Activated CD8-positive, alpha-beta memory T cell treated with anti-CD3 and anti-CD28 coated beads for 36 hours (primary cell): ENCODE results near the gene ZGPAT. TPM values are rescaled to one million over a fixed set of nuclear protein-coding genes. Genes with fewer than 3 reads are reported as not detected.

ENCODE experiments used
- CTCF ChIA-PET: fragments of 350-600 bp; sonication (Branson Sonifier 250); formaldehyde crosslinking; loops from one replicate; lab custom pipeline; 2021; ENCODE audit warnings: antibody characterized with exemption; lab: Charles Lee
- POLR2A ChIA-PET: fragments of 350-600 bp; sonication (Branson Sonifier 250); formaldehyde crosslinking; loops from one replicate; lab custom pipeline; 2021; ENCODE audit warnings: antibody characterized with exemption; lab: Charles Lee
- total RNA-seq, 2 experiments: library from RNA; stranded (reverse); gene quantifications; one replicate each; pipeline ENCODE4 v1.2.3, GENCODE V29; 2021

The ZGPAT gene
- total RNA-seq, 2 experiments from 2014 or later: 24.9 to 25.1 TPM

DNA sequence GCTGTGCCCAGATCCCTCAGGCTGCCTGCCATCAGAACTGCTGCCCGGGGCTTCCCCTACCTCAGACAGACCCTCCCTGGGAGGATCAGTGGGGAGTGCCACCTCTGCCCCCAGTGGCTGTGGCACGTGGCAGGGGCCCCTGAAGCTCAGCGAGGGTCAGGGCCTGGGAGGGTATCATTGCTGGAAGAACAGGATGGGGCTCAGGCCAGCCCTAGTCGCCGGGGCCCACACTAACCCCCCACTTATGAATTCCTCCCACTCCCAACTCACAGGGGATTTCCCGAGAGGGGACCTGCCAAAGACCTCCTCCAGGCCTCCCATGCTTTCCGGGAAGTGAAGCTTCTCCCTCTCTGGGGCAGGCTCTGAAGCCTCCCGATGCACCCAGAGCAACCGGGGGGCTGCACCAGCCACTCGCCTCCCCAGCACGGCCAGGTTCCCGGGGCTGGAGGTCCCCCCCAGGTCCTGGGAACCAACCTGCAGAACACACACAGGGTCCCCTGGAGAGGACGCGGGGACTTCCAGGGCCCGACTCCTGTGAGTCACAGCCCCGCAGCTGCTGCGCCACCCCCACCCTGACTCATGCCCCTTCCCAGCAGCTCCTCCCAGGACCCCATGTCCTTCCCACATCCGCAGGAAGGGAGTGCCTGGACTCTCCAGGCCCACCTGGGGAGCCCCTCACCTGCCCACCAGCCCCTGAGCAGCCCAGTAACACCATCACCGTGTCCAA, 8.9 kb upstream of the ZGPAT start:
- ChIA-PET CTCF (interaction anchor here (1.0 to 3.8 kb wide), 3 partner anchors 9 to 161 kb away, joined by 5 to 15 read pairs (median 5); partner anchors contain the start of genes ARFRP1 and ZGPAT), POLR2A (interaction anchor here (0.8 to 1.8 kb wide), 5 partner anchors 9 to 179 kb away, joined by 3 to 10 read pairs (median 4); partner anchors contain the start of genes ARFRP1, LIME1, RTEL1 and ZGPAT)

DNA sequence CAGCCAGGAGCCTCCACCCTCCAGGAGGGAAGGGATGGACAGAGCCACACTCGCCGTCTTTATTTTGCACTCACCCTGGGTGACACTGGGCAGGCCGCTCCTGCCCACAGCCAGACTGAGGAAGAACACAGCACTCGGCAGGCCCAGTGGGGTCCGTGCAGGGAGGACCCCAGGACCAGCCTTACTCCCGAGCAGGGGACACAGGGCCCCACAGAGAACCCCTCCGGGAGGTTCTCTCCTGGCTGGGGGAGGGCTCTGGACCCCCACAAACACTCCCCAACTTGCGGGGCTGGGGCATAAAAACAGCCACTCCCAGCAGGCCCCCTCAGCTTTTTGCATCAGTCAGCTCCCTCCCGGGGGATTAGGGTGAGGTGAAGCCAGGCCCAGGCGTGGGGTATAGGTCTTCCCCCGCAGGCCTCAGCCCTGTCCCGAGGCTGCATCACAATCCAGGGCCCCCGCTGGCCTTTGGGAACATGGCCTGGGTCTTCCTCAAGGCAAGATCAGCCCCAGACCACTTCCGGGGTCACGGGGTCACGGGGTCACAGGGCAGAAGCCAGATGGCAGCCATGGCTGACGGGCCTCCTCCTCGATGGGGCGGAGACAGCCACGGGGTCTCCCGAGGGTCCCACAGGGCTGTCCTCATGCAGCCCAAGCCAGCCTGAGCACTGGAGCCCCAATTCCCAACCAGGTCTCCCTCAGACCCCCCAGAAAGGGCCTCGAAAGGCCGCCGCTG, 8.2 kb upstream of the ZGPAT start:
- POLR2A ChIA-PET: interaction anchor here (0.9 to 1.4 kb wide), 2 partner anchors 37 to 41 kb away, joined by 3 to 5 read pairs; partner anchors contain the start of genes LIME1 and RTEL1
- CTCF ChIA-PET: interaction anchor here (3.8 kb wide), 1 partner anchor 8 kb away, joined by 15 read pairs; the partner anchor contains the start of genes ARFRP1 and ZGPAT

DNA sequence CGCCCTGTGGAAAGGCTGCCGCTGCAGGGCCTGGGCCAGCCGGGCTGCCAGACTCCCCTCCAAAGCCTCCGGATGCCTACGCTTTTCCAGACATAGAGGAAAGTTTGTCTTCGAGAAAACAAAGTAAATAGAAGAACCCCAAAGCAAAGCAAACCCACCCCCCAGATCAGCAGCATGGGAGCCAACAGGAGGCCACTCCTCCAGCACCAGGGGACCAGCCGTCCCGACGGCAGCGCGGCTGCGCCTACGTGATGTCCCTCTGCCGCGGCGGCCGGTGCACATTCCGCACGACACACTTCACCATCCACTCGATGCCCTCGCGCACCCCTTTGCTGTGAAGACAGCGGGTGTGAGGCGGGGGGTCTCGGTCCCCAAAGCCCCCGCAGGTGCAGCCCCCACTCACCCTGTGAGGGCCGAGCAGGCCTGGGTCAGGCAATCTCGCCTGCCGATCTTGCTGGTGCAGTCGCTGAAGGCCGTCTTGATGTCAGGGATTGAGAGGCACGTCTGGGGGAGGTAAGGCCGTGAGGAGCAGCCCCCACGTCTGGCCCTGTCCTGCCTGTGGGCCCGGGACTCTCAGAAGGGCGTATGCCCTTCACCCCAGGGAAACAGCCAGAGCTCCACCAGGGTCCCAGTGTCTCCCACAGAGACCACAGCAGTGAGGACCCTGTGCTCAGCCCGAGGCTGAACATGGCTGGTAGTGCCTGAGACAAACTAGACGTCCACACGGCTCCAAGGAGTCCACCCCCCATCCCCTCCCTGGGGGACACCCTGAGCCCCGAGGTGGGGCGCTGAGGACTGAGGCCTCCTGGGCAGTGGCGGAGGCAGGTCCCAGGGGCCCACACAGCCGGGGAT, 7.4 kb upstream of the ZGPAT start:
- ChIA-PET POLR2A (no interaction called here), CTCF (no interaction called here)

DNA sequence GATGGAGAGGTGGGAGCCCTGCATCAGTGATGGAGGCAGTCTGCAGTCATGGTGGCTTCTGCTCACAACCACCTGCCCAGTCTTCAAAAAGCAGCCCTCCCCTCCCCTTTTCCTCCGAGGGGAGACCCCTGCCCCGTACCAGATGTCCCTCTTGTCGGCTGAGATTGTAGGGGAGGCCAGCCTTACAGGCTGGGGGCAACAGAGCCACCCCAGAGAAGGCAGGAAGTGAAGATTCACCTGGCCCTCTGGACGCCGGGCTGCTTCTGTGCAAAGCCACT, 6.8 kb upstream of the ZGPAT start:
- ChIA-PET POLR2A (no interaction called here), CTCF (interaction anchor here (0.6 kb wide), 1 partner anchor 71 kb away, joined by 5 read pairs; no protein-coding TSS in a partner anchor)

DNA sequence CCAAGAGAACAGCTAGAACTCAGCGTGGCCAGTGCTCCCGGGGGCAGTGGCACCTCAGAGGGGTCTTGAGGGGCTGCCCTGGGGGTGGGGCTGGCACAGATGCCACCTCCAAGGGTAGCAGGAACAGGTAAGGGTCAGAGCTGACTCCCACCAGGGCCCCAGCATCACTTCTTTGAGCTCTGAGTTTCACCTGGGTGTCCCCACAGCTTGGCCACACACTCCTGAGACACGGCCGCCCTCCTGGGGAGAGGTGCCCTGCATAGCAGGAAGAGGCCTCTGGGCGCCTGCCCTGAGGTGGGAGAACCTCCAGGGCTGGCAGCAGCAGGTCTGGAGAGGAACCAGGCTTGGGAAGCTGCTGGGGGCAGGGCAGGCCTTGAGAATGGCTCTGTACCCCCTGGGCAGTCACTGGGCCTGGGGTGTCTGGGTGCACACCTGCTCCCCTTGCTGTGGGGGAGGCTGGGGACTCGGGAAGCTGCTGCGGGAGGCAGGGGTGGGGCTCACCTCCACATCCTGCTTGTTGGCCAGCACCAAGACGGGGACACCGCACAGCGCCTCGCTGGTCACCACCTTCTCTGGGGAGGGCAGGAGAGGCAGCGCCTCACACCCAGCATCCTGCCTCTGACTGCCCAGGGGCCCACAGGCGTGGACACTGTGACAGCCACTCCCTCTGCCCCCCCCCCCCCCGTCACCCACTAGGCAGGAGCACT, 6.4 kb upstream of the ZGPAT start:
- CTCF ChIA-PET: interaction anchor here (0.6 kb wide), 1 partner anchor 71 kb away, joined by 5 read pairs; no protein-coding TSS in a partner anchor

DNA sequence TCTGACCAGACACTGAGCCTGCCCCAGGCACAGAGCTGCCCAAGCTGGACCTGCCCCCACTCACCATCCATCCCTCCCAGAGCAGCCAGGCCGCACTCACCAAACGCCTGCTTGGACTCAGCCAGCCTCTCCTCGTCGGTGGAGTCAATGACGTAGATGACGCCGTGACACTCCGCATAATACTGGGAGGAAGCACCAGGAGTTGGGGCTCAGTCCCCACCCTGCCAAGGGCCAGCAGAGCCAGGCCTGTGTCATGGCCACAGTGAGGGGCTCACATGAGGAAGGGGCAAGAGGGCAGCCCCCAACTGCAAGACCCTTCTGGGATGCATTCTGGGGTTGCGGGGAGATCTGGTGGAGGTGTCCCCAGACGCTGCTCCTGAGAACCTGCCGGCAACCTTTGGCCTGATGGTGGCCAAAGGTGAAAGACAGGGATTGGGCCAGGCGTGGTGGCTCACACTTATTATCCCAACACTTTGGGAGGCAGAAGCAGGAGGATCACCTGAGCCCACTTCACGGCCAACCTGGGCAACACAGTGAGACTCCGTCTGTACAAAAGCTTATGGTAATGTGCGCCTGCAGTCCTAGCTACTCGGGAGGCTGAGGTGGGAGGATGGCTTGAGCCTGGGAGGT, 5.7 kb upstream of the ZGPAT start:
- ChIA-PET CTCF (no interaction called here), POLR2A (interaction anchor here (0.5 to 0.9 kb wide), 2 partner anchors 234 to 405 kb away, joined by 3 to 4 read pairs; partner anchors contain the start of gene NPBWR2)

More for the DNA sequence above, 6.4 kb upstream of the ZGPAT start:
- POLR2A ChIA-PET: interaction anchor here (0.9 kb wide), 1 partner anchor 406 kb away, joined by 3 read pairs; the partner anchor contains the start of gene NPBWR2

DNA sequence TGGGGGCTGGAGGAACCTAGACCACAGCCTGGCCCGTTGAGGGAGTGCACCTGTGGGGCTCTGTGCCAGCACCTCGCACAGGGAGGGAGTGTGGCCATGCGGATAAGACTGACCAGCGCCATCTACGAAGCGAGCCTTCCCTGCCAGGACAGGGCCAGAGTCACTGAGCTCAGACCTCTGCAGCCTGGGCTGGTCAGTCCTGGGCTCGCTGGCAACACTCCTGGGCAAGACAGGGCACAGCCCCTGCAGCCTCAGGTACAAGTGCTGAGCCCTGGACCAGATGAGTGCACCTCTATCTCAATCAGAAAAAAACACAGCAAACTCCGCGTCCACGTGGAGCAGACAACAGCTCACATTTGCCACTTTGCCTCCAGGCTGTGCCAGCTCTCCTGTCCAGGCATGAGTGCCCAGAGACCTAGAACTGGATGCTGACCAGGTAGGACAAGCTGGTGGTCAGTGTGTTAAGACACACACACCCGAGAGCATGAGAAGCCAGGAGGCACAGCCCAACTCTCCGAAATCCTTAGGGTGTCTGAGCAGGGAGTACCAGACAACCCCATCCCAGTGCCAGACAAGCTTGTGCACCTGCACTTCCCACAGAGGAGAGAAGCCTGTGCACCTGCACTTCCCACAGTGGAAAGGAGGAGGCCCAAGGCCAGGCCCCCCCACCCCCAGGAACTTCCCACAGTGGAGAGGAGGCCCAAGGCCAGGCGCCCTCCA, 4.9 kb upstream of the ZGPAT start:
- CTCF ChIA-PET: no interaction called here
- POLR2A ChIA-PET: interaction anchor here (0.5 to 0.9 kb wide), 2 partner anchors 234 to 404 kb away, joined by 3 to 4 read pairs; partner anchors contain the start of gene NPBWR2

DNA sequence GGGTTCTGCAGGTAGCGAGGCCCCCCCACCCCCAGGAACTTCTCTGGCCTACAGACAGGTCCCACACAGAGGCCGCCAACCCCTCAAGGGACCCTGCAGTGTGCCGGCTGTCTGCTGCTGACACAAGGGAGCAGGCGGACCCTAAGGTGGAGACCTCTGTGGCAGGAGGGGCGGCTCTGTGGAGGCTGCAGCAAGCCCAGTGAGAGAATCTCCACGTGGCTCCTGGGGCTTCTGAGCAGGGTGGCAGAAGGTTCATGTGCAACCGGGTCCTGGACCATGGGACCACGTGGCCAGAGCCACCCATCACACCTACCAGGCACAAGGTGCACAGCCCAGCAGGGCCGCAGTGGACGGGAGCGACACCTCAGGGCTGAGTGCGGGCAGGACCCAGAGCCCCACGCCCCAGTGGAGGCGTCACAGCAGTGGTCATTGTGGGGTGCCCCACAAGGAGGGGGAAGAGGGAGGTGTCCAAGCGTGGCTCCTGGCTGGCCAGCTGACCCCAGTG, 4.3 kb upstream of the ZGPAT start:
- POLR2A ChIA-PET: no interaction called here

DNA sequence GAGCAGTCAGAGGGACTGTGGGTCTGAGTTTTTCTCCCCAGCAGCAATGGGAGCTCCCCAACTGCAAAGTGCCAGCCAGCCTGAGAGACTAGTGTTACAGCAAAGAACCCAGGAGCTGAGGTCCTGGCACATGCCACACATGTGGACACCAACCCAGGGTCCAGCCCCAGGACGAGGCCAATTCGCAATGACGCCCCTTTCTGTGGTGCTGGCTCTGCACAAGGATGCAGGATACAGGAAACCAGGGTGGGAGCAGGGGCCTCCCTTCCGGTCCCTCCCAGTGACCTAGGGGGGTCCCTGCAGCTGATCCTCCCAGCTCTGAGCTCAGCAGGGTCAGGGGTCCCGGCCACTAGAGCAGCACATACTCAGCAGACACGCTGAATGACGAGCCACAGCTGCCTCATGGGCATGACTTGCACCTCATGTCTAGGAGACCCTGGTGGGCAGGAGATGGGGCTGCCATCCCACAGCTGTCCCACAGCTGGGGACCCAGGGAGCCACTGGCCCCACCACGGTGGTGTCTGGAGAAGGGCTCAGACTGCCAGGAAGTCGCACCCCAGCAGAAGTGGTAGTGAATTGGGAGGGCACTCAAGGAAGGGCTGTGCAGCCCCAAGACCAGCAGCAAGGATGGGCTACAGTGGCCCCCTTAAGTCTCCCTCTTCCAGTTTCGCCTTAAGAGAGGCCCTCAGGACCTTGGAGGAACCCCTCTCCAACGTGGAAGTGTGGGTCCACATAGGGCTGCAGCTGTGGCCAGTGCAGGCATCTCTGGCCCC, 3.7 kb upstream of the ZGPAT start:
- POLR2A ChIA-PET: no interaction called here

More for the DNA sequence above, 4.3 kb upstream of the ZGPAT start:
- CTCF ChIA-PET: no interaction called here

DNA sequence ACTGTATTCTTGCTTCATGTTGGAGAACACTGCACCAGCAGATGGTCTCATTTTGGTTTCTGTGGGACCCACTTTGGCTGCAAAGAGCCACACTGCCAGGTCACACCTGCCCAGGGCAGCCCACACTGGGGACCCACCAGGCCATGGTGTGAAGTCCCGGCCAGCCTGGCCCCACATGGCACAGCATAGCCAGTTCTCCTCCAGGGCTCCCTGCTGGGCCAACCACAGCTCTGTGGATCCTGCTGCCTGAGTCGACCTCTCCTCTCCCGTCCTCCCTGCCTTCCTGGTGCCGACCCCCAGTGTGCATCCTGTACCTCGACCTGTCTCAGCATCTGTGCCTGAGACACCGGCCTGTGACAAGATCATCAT, 3.1 kb upstream of the ZGPAT start:
- ChIA-PET CTCF (no interaction called here), POLR2A (no interaction called here)

More for the DNA sequence above, 3.7 kb upstream of the ZGPAT start:
- CTCF ChIA-PET: no interaction called here

DNA sequence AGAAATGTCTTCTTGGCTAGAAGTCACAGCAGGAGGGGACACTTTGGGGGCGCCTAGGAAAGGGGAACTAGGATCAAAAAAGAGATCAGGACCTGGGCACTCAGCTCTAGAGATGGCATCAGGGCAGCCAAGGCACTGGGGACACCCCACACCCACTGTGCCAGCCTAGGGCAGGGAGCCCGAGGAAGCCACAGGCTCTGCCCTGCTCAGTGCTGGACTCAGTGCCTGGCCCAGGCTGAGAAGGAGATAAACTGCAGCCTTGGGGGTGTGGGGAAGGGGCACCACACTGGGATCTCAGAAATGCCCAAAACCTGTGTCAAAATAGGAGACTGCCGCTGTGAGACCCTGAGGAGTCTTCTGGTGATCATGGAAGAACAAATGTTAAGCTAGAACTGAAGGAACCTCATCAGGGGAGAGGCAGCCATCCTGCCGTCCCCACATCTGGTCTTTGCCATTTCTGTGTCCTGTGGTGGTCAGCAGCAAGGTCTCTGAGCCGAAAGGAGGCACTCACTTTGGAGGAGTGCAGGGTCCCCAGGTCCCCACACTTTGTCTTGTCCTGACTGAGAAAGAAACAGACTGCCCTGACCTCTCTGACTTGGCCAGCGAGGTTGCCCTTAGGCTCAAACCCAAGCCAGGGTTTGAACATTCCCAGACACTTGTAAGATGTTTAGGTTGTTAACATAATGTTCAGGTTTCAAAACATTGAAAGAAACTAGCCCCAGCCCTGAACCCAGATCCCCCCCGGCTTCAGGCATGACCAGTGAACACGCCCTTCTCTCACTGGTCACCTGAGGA, 2.4 kb upstream of the ZGPAT start:
- POLR2A ChIA-PET: no interaction called here
- CTCF ChIA-PET: interaction anchor here (1.3 kb wide), 1 partner anchor 142 kb away, joined by 3 read pairs; no protein-coding TSS in a partner anchor

DNA sequence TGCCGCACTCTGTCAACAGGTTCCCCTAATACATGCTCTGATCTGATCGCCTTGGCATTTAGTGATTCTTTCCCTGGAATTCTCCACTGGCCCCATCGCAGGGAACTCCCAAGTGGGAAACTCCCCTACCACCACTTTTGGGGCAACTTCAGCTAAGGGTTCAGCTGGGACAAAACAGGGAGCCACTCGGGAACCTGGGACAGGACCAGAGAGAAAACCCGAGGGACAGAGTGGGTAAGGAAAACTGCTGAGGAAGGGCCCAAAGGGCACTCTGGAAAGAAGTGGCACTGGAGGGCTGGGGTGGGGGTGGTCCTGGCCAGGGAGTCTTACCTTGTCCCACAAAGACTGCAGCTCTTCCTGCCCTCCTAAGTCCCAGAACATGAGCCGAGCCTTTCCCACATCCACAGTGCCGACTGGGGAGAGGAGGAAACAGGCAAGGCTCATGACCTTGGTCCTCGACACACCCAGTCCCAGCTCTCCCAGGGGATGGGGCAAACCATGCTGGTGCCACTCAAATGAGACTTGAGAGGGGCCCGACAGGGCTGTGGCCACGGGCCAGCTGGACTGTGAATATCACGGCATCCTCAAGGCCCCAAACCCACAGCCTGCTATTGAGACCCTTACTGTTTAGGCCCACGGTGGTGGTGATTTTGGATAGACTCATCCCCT, 1.7 kb upstream of the ZGPAT start:
- POLR2A ChIA-PET: interaction anchor here (2.5 to 2.9 kb wide), 2 partner anchors 8 to 35 kb away, joined by 10 to 13 read pairs; no protein-coding TSS in a partner anchor
- CTCF ChIA-PET: interaction anchor here (0.8 to 3.0 kb wide), 9 partner anchors 9 to 145 kb away, joined by 3 to 15 read pairs (median 4); partner anchors contain the start of genes SLC2A4RG and TNFRSF6B

DNA sequence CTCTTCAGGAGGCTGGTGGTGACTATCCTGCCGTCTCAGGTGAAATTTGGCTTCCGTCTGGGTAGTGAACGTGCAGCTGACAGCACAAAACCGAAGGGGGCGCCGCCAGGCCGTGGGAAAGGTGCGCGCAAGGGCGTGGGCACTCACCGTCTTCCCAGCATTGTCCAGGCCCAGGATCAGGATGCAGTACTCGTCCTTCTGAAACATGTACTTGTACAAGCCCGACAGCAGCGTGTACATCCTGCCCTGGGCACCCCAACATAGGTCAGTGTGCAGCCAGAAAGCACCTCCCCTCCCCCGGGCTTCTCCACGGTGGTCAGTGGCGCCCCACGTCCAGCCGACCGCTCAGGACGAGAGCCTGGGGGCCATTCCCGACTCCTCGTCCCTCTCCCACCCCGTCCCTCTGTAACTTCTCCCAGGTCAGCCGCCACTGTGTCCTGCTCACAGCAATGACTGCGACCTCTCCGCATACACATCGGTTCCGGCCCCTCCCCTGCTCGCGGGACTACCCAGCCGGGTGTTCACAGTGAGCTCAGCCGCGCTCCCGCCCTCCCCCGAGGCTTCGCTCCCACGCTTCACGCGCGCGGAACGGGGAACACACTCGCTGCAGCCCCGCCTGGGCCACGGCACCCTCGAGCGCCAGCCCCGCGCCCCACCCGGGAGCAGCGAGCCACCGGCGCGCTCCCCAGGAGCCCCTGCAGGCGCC, 834 bp upstream of the ZGPAT start:
- POLR2A ChIA-PET: interaction anchor here (1.1 to 2.9 kb wide), 4 partner anchors 9 to 80 kb away, joined by 4 to 17 read pairs (median 12); partner anchors contain the start of genes GMEB2 and LIME1
- CTCF ChIA-PET: interaction anchor here (0.8 to 3.0 kb wide), 17 partner anchors 9 to 169 kb away, joined by 3 to 15 read pairs (median 4); partner anchors contain the start of genes LIME1, PTK6, SLC2A4RG and TNFRSF6B
